ENCODE results near the gene RNF115. TPM values are rescaled to one million over a fixed set of nuclear protein-coding genes. Genes with fewer than 3 reads are reported as not detected.

Gene RNF115
- total and polyA plus RNA-seq, 2 donors from 2014 or later = 12.3 to 18.0 TPM

DNA sequence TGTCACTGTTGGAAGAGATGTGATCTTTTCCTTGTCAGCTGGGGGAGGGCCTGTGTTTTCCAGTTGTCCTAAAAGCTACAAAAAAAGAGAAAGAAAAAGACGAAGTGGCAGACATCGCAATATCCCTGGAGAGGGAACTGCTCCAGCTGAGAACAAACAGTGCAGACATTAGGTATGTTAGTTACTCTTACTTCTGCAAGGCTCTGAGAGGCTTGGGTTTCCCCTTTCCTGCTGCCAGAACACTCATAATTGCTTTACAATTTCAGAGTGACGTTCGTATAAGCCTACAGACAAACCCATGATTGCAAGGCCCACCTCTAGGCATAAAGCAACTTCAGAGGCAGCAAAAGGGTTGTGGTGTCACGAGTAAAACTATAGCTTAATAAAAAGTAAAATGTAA lies 73.5 kb downstream of the RNF115 start:
- H3K9ac ChIP-seq (ENCODE audit: low read length in 3 of 3) = no peak overlapping the region
- peaks cover 5 to 23% (median 14%) of the 10 kb centered on the region in 3 donors for H3K36me3 ChIP-seq (ENCODE audit: control insufficient read depth in 2 of 3, insufficient read depth in 3 of 3, low read length in 3 of 3)
- H3K27me3 ChIP-seq (ENCODE audit: control insufficient read depth, insufficient read depth, low read length) = no peaks in the 10 kb centered on the region
- H3K4me1 ChIP-seq (ENCODE audit: control insufficient read depth in 2 of 3, insufficient read depth in 2 of 3, low read depth in 1 of 3, low read length in 3 of 3) = no peaks in the 10 kb centered on the region
- TF ChIP-seq, protein P1, sequence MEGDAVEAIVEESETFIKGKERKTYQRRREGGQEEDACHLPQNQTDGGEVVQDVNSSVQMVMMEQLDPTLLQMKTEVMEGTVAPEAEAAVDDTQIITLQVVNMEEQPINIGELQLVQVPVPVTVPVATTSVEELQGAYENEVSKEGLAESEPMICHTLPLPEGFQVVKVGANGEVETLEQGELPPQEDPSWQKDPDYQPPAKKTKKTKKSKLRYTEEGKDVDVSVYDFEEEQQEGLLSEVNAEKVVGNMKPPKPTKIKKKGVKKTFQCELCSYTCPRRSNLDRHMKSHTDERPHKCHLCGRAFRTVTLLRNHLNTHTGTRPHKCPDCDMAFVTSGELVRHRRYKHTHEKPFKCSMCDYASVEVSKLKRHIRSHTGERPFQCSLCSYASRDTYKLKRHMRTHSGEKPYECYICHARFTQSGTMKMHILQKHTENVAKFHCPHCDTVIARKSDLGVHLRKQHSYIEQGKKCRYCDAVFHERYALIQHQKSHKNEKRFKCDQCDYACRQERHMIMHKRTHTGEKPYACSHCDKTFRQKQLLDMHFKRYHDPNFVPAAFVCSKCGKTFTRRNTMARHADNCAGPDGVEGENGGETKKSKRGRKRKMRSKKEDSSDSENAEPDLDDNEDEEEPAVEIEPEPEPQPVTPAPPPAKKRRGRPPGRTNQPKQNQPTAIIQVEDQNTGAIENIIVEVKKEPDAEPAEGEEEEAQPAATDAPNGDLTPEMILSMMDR (IDR thresholded peaks at IDR 0.05; ENCODE audit: borderline replicate concordance, extremely low read depth, insufficient read depth) = no peak
- H3K4me3 ChIP-seq (ENCODE audit: low read length in 3 of 3) = no peak overlapping the region
- FAIRE-seq (no peak), DNase-seq (no peak)
- no peak overlapping the region for H3K27ac ChIP-seq (ENCODE audit: low read depth in 2 of 2, low read length in 2 of 2)
- intact Hi-C loops (cut with DNase I) = no loop called here
- no peaks in the 10 kb centered on the region for H3K9me3 ChIP-seq (ENCODE audit: control insufficient read depth in 2 of 3, insufficient read depth in 1 of 3, low read length in 3 of 3)

DNA sequence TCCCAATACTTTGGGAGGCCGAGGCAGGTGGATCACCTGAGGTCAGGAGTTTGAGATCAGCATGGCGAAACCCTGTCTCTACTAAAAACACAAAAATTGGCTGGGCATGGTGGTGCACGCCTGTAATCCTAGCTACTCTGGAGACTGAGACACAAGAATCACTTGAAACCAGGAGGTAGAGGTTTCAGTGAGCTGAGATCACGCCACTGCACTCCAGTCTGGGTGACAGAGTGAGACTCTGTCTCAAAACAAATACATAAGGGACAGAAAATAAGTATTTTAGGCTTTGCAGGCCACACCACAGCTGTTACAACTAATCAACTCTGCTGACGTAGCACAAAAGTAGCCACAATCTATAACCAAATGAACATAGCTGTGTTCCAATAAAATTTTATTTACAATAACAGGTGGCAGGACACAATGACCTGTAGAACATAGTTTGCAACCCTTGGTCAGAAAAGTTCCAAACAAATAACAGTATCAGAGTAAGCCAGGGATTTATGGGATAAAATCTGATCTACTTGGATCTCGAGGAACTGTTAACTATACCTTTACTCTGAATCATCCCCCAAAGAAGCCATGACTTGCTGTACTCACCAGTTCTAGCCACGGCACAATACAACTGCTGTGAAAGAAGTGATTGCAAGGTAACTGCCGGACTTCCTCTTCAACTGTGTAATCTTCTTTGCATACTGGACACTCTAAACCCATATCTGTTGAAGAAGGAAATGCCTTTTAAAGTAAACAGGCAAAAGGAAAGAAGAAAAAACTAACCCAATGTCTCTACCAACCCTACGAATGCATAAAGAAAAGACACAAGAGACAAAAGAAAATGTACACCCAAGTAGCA lies 76.3 kb downstream of the RNF115 start:
- H3K27ac ChIP-seq (ENCODE audit: low read depth in 2 of 2, low read length in 2 of 2) = no peak overlapping the region
- intact Hi-C loops (cut with DNase I) = no loop called here
- no peak overlapping the region for H3K9ac ChIP-seq (ENCODE audit: low read length in 3 of 3)
- DNase-seq = no peak
- no peaks in the 10 kb centered on the region for H3K27me3 ChIP-seq (ENCODE audit: control insufficient read depth, insufficient read depth, low read length)
- no peak overlapping the region for H3K4me3 ChIP-seq (ENCODE audit: low read length in 3 of 3)
- TF ChIP-seq, protein P1 (IDR thresholded peaks at IDR 0.05; ENCODE audit: borderline replicate concordance, extremely low read depth, insufficient read depth) = no peak
- no peak for FAIRE-seq
- no peaks in the 10 kb centered on the region for H3K9me3 ChIP-seq (ENCODE audit: control insufficient read depth in 2 of 3, insufficient read depth in 1 of 3, low read length in 3 of 3)
- H3K4me1 ChIP-seq (ENCODE audit: control insufficient read depth in 2 of 3, insufficient read depth in 2 of 3, low read depth in 1 of 3, low read length in 3 of 3) = no peaks in the 10 kb centered on the region
- peaks cover 5 to 38% (median 21%) of the 10 kb centered on the region in 3 donors for H3K36me3 ChIP-seq (ENCODE audit: control insufficient read depth in 2 of 3, insufficient read depth in 3 of 3, low read length in 3 of 3)

DNA sequence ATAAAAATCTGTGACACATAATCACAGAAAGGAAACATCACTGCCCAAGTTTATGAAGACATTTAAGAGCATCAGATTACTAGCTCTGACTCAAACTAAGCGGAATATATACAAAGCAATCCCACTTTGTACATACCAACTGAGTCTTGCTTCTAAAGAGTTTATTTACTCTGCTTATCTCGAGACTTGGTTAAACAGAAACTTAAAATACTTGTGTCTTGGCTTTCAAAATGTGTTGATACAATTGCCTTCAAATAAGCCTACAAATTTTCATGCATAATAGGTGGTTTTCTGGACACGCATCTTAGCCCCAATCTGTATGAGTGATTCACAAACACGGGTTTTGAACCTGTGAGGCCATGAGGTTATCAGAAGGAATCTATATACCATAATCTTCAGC lies 83.6 kb downstream of the RNF115 start:
- DNase-seq (no peak), FAIRE-seq (no peak)
- TF ChIP-seq, protein P1 (IDR thresholded peaks at IDR 0.05; ENCODE audit: borderline replicate concordance, extremely low read depth, insufficient read depth) = no peak
- intact Hi-C loops (cut with DNase I) = no loop called here
- no peak overlapping the region for H3K27ac ChIP-seq (ENCODE audit: low read depth in 2 of 2, low read length in 2 of 2)
- H3K4me1 ChIP-seq (ENCODE audit: control insufficient read depth in 2 of 3, insufficient read depth in 2 of 3, low read depth in 1 of 3, low read length in 3 of 3) = no peaks in the 10 kb centered on the region
- H3K9me3 ChIP-seq (ENCODE audit: control insufficient read depth in 2 of 3, insufficient read depth in 1 of 3, low read length in 3 of 3) = no peaks in the 10 kb centered on the region
- no peaks in the 10 kb centered on the region for H3K27me3 ChIP-seq (ENCODE audit: control insufficient read depth, insufficient read depth, low read length)
- no peak overlapping the region for H3K9ac ChIP-seq (ENCODE audit: low read length in 3 of 3)
- H3K36me3 ChIP-seq (ENCODE audit: control insufficient read depth in 2 of 3, insufficient read depth in 3 of 3, low read length in 3 of 3) = peaks cover 0 to 20% (median 13%) of the 10 kb centered on the region in 3 donors
- no peak overlapping the region for H3K4me3 ChIP-seq (ENCODE audit: low read length in 3 of 3)
